Neural cell (in vitro differentiated cells): ENCODE data around the gene ZNHIT2. TPM values are rescaled to one million over a fixed set of nuclear protein-coding genes. Genes with fewer than 3 reads are reported as not detected.

Source experiments
- H2AFZ ChIP-seq: fragments of 200-600, 300-800 bp; sonication (generic), shearing (Covaris generic); 2 replicates; pipeline ENCODE4 v1.6.0; 2014; ENCODE audit warnings: low read depth, mild to moderate bottlenecking, antibody characterized with exemption, low read length, moderate library complexity
- H3F3A ChIP-seq: fragments of 200-600 bp; shearing (Covaris generic); 2 replicates; pipeline ENCODE4 v1.6.1; 2016; ENCODE audit warnings: mild to moderate bottlenecking, moderate library complexity, mixed read lengths, antibody characterized with exemption, low read length; ENCODE audit not compliant: insufficient read depth, poor library complexity, severe bottlenecking
- H3K27ac ChIP-seq: fragments of 200-600, 300-800 bp; sonication (generic), shearing (Covaris generic); 2 replicates; pipeline ENCODE4 v1.5.1; 2014; ENCODE audit warnings: mild to moderate bottlenecking, low read length, moderate library complexity
- H3K27me3 ChIP-seq: fragments of 300-800, 200-600 bp; sonication (generic), shearing (Covaris generic); 2 replicates; pipeline ENCODE4 v1.6.0; 2014; ENCODE audit warnings: mild to moderate bottlenecking, low read depth, low read length, moderate library complexity; ENCODE audit not compliant: insufficient read depth
- H3K36me3 ChIP-seq: fragments of 300-800, 200-600 bp; sonication (generic), shearing (Covaris generic); 2 replicates; pipeline ENCODE4 v1.5.1; 2014; ENCODE audit warnings: mild to moderate bottlenecking, antibody characterized with exemption, low read length, moderate library complexity; ENCODE audit not compliant: insufficient read depth
- H3K4me2 ChIP-seq: fragments of 300-800, 200-600 bp; sonication (generic), shearing (Covaris generic); 2 replicates; pipeline ENCODE4 v1.6.0; 2014; ENCODE audit warnings: mild to moderate bottlenecking, low read length
- H3K4me3 ChIP-seq: fragments of 300-800, 200-600 bp; sonication (generic), shearing (Covaris generic); 2 replicates; pipeline ENCODE4 v1.5.1; 2014; ENCODE audit warnings: mild to moderate bottlenecking, low read length, moderate library complexity
- H3K79me2 ChIP-seq: fragments of 200-600 bp; shearing (Covaris generic); replicated peaks from 2 replicates; pipeline ENCODE4 v1.6.0; 2014; ENCODE audit warnings: mild to moderate bottlenecking, low read length, moderate library complexity; ENCODE audit not compliant: insufficient read depth
- H3K9ac ChIP-seq: fragments of 300-800, 200-600 bp; sonication (generic), shearing (Covaris generic); 2 replicates; pipeline ENCODE4 v1.6.1; 2016; ENCODE audit warnings: mild to moderate bottlenecking, low read length, mixed read lengths
- H3K9me2 ChIP-seq: fragments of 200-600 bp; shearing (Covaris generic); 2 replicates; pipeline ENCODE4 v1.6.1; 2016; ENCODE audit warnings: mild to moderate bottlenecking, low read length, mixed read lengths; ENCODE audit not compliant: insufficient read depth
- H3K9me3 ChIP-seq: fragments of 200-600, 300-800 bp; sonication (generic), shearing (Covaris generic); 2 replicates; pipeline ENCODE4 v1.6.1; 2016; ENCODE audit warnings: mild to moderate bottlenecking, mixed run types, low read length, moderate library complexity, mixed read lengths
- H4K20me1 ChIP-seq: fragments of 200-600 bp; shearing (Covaris generic); 2 replicates; pipeline ENCODE4 v1.6.1; 2016; ENCODE audit warnings: mild to moderate bottlenecking, mixed run types; ENCODE audit not compliant: insufficient read depth
- EP300 ChIP-seq: fragments of 450-650 bp; conservative IDR thresholded peaks from 2 replicates; pipeline ENCODE4 v1.6.1; 2014; ENCODE audit warnings: antibody characterized with exemption, mild to moderate bottlenecking, moderate library complexity; ENCODE audit not compliant: poor library complexity, severe bottlenecking
- EZH2 ChIP-seq: fragments of 200-600, 300-800 bp; shearing (Covaris generic), sonication (generic); IDR thresholded peaks from 2 replicates; pipeline ENCODE4 v1.6.1; 2014; ENCODE audit warnings: antibody characterized with exemption, low read length, borderline replicate concordance, mild to moderate bottlenecking; ENCODE audit not compliant: insufficient read depth, poor library complexity, severe bottlenecking
- MXI1 ChIP-seq: fragments of 450-650 bp; conservative IDR thresholded peaks from 2 replicates; pipeline ENCODE4 v1.6.1; 2014; ENCODE audit warnings: antibody characterized with exemption, mild to moderate bottlenecking; ENCODE audit not compliant: poor library complexity, severe bottlenecking
- POLR2AphosphoS5 ChIP-seq: IDR thresholded peaks from 2 replicates; pipeline ENCODE4 v1.6.1; 2012
- RAD21 ChIP-seq: fragments of 450-650 bp; conservative IDR thresholded peaks from 2 replicates; pipeline ENCODE4 v1.6.1; 2014; ENCODE audit warnings: antibody characterized with exemption, mild to moderate bottlenecking, moderate library complexity
- SMC3 ChIP-seq: fragments of 450-650 bp; conservative IDR thresholded peaks from 2 replicates; pipeline ENCODE4 v1.6.1; 2014; ENCODE audit warnings: antibody characterized with exemption, mild to moderate bottlenecking, moderate library complexity; ENCODE audit not compliant: poor library complexity
- TAF1 ChIP-seq: IDR thresholded peaks from 2 replicates; pipeline ENCODE4 v1.6.1; 2012; ENCODE audit warnings: low read depth
- polyA plus RNA-seq: library from polyadenylated mRNA; depleted of rRNA; stranded (reverse); fragments of >200 nt; gene quantifications from 2 replicates; pipeline ENCODE4 v1.2.3, GENCODE V29; 2014
- TF ChIP-seq, protein P1 (sequence below): IDR thresholded peaks from 2 replicates; pipeline ENCODE4 v1.6.1; 2012; ENCODE audit warnings: borderline replicate concordance
- TF ChIP-seq, protein P2 (sequence below): fragments of 450-650 bp; IDR thresholded peaks from 2 replicates; pipeline ENCODE4 v1.5.1; 2014; ENCODE audit warnings: antibody characterized with exemption, mild to moderate bottlenecking, moderate library complexity; ENCODE audit not compliant: poor library complexity, severe bottlenecking

The ZNHIT2 gene
- polyA plus RNA-seq, 1 donor from 2014 or later = 7.0 TPM

DNA sequence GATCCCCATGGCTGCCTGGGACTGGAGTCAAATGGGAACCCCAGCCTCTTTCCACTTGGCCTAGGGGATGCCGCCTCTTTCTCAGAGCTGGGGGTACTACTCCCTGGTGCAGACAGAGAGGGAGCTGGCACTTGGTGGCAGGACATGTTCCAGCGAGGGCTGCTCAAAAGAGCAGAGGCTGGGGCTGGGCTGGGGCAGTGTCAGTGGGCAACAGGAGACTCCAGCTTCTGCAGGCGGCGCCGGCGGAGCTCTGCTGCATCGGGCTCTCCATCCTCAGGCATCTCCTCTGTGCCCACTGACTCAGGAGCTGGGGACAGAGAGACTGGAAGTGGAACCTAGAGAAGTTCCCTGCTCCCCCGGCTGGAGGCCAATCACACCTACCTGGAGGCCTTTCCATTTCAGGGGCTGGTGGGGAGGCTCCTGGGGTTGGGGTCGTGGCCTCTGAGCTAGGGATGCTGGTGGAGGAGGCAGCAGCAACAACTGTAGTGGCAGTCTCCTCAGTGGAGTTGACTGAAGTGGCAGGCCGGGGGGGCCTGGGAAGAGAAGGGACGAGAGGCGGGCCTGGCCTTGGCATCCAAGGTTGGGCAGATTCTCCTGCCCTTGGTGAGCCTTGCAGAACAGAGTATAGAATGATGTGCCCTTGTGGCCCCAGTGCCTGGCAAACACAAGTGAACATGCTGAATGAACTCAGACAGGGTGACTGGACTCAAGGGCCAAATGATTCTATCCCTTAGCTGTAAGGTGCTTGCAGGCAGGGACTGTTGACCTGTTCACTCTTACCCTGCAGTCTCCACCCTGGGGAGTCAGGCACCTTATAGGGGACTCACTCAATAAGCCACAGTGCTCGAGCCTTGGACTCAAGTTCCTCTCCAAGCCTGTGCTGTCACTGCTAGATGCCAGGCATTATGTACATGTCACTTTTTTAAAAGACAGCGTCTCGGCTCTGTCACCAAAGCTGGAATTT lies 11.0 kb upstream of the ZNHIT2 start:
- Histone ChIP-seq H3K9me2 (no peaks in the 10 kb centered on the region), H3F3A (no peaks in the 10 kb centered on the region), H4K20me1 (no peaks in the 10 kb centered on the region), H3K4me2 (no peak overlapping the region), H3K36me3 (no peaks in the 10 kb centered on the region), H3K9me3 (no peaks in the 10 kb centered on the region), H2AFZ (no peak overlapping the region), H3K79me2 (peaks cover 19% of the 10 kb centered on the region), H3K4me3 (no peak overlapping the region), H3K27me3 (no peaks in the 10 kb centered on the region), H3K9ac (no peak overlapping the region), H3K27ac (no peak overlapping the region)
- TF ChIP-seq, protein P1, sequence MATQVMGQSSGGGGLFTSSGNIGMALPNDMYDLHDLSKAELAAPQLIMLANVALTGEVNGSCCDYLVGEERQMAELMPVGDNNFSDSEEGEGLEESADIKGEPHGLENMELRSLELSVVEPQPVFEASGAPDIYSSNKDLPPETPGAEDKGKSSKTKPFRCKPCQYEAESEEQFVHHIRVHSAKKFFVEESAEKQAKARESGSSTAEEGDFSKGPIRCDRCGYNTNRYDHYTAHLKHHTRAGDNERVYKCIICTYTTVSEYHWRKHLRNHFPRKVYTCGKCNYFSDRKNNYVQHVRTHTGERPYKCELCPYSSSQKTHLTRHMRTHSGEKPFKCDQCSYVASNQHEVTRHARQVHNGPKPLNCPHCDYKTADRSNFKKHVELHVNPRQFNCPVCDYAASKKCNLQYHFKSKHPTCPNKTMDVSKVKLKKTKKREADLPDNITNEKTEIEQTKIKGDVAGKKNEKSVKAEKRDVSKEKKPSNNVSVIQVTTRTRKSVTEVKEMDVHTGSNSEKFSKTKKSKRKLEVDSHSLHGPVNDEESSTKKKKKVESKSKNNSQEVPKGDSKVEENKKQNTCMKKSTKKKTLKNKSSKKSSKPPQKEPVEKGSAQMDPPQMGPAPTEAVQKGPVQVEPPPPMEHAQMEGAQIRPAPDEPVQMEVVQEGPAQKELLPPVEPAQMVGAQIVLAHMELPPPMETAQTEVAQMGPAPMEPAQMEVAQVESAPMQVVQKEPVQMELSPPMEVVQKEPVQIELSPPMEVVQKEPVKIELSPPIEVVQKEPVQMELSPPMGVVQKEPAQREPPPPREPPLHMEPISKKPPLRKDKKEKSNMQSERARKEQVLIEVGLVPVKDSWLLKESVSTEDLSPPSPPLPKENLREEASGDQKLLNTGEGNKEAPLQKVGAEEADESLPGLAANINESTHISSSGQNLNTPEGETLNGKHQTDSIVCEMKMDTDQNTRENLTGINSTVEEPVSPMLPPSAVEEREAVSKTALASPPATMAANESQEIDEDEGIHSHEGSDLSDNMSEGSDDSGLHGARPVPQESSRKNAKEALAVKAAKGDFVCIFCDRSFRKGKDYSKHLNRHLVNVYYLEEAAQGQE = no peak
- TF ChIP-seq SMC3 = no peak
- TF ChIP-seq RAD21 = no peak
- TF ChIP-seq, protein P2, sequence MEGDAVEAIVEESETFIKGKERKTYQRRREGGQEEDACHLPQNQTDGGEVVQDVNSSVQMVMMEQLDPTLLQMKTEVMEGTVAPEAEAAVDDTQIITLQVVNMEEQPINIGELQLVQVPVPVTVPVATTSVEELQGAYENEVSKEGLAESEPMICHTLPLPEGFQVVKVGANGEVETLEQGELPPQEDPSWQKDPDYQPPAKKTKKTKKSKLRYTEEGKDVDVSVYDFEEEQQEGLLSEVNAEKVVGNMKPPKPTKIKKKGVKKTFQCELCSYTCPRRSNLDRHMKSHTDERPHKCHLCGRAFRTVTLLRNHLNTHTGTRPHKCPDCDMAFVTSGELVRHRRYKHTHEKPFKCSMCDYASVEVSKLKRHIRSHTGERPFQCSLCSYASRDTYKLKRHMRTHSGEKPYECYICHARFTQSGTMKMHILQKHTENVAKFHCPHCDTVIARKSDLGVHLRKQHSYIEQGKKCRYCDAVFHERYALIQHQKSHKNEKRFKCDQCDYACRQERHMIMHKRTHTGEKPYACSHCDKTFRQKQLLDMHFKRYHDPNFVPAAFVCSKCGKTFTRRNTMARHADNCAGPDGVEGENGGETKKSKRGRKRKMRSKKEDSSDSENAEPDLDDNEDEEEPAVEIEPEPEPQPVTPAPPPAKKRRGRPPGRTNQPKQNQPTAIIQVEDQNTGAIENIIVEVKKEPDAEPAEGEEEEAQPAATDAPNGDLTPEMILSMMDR = no peak
- no peak for TF ChIP-seq EZH2
- no peak for TF ChIP-seq MXI1
- TF ChIP-seq POLR2AphosphoS5 = no peak
- no peak for TF ChIP-seq TAF1
- TF ChIP-seq EP300 = no peak

DNA sequence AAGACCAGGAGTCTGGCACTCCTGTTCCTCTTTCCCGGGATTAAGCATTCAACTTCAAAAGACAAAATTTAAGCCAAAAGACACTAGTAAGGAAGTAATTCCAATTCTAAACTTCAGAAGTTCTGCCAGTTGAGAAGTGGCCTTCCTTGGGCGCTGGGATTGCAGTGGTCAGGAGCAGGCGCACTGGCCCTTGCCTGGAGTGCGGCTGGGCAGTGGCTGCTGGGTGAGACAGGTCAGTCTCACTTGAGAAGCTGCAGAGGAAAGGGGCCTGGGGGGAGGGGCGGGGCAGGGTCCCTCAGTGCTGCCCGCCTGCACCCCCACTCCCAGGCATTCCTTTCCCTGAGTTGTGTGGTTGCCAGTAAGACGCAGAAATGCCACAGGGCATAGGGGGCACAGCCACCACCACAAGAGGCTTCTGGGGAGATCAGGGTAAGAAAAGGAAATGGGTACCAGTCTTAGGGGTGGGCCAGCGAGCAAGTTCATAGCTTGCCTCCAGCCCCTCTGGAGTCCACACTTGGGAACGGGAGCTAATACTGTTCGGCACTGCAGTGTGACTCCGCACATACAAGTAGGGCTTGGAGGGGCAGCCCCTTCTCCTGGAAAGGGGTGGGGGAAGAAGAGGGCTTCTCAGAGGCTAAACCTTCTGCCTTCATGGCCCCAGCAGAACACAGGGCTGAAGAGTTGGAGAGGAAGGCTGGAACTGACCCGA lies 10.1 kb upstream of the ZNHIT2 start:
- no peak overlapping the region for H3K27ac ChIP-seq
- no peaks in the 10 kb centered on the region for H3K9me3 ChIP-seq
- H3K79me2 ChIP-seq = peaks cover 18% of the 10 kb centered on the region
- H3K27me3 ChIP-seq = no peaks in the 10 kb centered on the region
- no peaks in the 10 kb centered on the region for H3K9me2 ChIP-seq
- H3K4me2 ChIP-seq = no peak overlapping the region
- H3K4me3 ChIP-seq = no peak overlapping the region
- H4K20me1 ChIP-seq = no peaks in the 10 kb centered on the region
- no peaks in the 10 kb centered on the region for H3F3A ChIP-seq
- TF ChIP-seq TAF1 (no peak), POLR2AphosphoS5 (no peak), MXI1 (no peak), SMC3 (no peak), RAD21 (no peak), EP300 (no peak), EZH2 (no peak)
- TF ChIP-seq, protein P2 = no peak
- TF ChIP-seq, protein P1 = no peak
- H3K9ac ChIP-seq = no peak overlapping the region
- no peaks in the 10 kb centered on the region for H3K36me3 ChIP-seq
- no peak overlapping the region for H2AFZ ChIP-seq
